ENCODE results near the gene PIF1. TPM values are rescaled to one million over a fixed set of nuclear protein-coding genes. Genes with fewer than 3 reads are reported as not detected.
A peak's percentile ranks its signal among the peaks of the same experiment; 100 is the strongest.

The PIF1 gene
- total RNA-seq, 4 donors from 2014 or later: 0.63 to 1.4 (median 1.0) TPM; not detected in 1

DNA sequence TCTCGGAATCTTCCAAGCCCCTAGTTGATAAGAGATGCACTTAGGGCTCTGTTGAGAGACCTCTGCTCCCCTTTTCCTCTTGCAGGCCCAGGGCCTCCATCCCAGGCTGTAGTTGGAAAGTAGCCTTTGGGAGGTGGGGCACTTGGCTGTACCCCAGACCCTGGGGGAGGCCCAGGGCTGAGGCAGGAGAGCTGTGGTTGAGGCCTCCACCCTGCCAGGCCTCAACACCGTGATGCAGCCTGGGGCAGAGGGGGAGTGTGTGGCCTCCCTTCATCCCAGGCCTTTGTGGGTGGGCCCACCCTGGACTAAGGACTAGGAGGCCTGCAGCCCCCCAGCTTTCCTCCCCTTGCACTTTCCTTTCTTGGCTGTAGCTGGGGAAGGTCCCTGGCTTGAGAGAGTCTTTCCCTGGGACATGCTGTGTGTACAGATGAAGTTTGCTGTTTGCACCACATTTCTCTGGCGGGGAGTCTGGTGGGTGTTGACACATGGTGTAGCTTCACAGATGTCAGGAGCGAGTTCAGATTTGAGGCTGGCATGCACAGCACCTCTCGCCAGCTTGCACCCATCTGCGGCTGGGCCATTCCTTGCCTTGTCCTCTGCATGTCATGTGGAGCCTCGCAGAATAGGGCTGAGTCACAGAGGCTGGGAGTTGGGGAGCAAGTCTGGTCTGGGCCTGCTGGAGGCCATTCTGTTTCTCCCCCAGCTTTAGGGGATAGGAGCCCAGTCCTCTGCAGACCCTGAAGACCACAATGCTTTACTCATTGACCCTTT lies 29.9 kb upstream of the PIF1 start:
- DNase-seq (ENCODE audit: low spot score): no peak
- TF ChIP-seq, protein P1, sequence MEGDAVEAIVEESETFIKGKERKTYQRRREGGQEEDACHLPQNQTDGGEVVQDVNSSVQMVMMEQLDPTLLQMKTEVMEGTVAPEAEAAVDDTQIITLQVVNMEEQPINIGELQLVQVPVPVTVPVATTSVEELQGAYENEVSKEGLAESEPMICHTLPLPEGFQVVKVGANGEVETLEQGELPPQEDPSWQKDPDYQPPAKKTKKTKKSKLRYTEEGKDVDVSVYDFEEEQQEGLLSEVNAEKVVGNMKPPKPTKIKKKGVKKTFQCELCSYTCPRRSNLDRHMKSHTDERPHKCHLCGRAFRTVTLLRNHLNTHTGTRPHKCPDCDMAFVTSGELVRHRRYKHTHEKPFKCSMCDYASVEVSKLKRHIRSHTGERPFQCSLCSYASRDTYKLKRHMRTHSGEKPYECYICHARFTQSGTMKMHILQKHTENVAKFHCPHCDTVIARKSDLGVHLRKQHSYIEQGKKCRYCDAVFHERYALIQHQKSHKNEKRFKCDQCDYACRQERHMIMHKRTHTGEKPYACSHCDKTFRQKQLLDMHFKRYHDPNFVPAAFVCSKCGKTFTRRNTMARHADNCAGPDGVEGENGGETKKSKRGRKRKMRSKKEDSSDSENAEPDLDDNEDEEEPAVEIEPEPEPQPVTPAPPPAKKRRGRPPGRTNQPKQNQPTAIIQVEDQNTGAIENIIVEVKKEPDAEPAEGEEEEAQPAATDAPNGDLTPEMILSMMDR (IDR thresholded peaks at IDR 0.05): no peak

DNA sequence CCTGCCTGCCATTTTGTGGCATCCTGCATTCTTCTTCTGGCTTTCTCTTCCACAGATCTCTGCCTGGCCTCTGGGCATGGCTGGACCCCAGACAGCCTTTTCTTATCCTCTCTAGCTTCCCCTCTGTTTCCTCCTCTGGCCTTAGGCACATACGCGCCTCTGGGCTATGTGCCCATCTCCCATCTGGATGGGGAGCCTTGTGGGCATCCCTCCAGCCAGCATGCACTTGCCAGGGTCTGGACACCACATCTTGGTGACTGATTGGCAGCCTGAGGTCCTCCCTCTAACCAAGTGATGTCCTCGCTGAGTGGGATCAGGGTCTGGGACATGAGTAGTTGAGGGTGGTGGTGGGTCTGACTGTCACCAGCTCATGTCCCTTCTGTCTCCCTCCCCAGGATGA lies 29.1 kb upstream of the PIF1 start:
- DNase-seq (ENCODE audit: low spot score) (no peak), ATAC-seq (ENCODE audit: low FRiP score) (no peak)
- TF ChIP-seq, protein P1 (IDR thresholded peaks at IDR 0.05): no peak

More for the DNA sequence above, 29.9 kb upstream of the PIF1 start:
- ATAC-seq (ENCODE audit: low FRiP score): no peak

DNA sequence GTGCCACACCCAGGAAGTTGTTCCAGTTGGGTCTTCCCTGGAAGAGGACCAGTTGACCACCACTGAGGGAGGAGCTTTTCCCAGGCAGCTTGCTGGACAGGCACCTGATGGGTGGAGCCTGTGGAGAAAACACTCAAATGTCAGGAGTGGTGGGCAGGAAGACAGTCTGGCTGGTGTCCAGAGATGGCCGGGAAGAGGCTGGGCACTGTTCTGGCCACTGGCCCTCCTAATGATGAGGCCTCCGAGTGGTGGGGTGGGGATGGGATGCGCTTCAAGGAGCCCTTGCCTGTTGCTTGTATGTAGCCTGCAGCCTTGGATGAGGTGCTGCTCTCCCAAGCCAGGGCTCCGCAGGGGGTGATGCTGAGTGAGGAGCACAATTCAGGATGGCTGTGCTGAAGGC lies 28.6 kb upstream of the PIF1 start:
- TF ChIP-seq, protein P1 (IDR thresholded peaks at IDR 0.05): no peak
- peak; percentile 48 for ATAC-seq (ENCODE audit: low FRiP score)
- no peak for DNase-seq (ENCODE audit: low spot score)

DNA sequence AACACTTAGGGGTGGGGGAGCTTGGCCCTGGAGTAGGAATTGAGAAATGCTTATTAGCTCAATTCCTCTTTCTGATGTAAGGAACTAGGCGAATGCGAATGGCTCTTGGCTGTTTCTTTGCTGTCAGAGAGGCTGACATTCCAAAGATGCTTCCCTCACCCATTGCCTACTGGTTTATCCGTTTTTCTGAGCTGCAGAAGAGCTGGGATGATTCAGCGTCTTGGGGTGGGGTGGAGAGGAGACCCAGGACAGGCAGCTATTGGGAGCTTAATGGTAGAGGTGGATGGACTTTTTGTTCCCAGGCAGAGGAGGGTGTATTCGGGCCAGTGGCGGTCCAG lies 26.0 kb upstream of the PIF1 start:
- ATAC-seq (ENCODE audit: low FRiP score): peak; percentile 81
- no peak for DNase-seq (ENCODE audit: low spot score)
- TF ChIP-seq, protein P1 (IDR thresholded peaks at IDR 0.05): no peak

DNA sequence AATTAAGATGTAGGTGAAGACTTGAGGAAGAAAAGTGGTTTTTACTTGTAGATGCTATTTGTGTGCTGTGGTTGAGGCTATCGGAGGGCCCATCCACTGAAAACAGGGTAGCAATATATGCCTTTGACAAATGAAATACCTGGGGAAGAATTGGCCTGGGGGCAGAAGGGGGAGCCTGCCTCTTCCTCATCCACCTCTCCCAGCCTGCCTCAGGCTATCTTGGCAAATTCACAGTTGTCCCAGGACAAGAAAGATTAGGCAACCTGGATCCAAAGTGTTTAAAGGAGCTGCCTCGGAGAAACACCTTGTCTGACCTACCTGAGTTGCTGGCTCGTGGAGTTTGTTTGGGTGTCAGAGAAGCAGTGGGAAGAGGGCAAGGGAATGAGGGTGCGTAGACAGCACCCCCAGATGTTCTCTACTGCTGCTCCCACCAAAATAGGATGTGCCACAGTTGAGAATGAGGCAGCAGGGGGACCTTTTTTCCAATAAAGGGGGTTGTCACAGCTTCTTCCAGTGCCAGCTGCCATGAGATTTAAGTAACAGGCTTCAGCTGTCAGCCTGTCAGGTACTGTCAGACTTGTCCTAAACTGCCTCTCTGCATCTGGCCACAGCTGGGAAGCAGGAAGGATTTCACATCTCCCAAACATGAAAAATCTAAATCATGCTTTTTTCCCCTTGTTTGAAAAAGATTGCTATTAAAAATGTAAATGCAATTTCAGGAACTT lies 25.5 kb upstream of the PIF1 start:
- ATAC-seq (ENCODE audit: low FRiP score) (no peak), DNase-seq (ENCODE audit: low spot score) (no peak)
- TF ChIP-seq, protein P1 (IDR thresholded peaks at IDR 0.05): no peak

DNA sequence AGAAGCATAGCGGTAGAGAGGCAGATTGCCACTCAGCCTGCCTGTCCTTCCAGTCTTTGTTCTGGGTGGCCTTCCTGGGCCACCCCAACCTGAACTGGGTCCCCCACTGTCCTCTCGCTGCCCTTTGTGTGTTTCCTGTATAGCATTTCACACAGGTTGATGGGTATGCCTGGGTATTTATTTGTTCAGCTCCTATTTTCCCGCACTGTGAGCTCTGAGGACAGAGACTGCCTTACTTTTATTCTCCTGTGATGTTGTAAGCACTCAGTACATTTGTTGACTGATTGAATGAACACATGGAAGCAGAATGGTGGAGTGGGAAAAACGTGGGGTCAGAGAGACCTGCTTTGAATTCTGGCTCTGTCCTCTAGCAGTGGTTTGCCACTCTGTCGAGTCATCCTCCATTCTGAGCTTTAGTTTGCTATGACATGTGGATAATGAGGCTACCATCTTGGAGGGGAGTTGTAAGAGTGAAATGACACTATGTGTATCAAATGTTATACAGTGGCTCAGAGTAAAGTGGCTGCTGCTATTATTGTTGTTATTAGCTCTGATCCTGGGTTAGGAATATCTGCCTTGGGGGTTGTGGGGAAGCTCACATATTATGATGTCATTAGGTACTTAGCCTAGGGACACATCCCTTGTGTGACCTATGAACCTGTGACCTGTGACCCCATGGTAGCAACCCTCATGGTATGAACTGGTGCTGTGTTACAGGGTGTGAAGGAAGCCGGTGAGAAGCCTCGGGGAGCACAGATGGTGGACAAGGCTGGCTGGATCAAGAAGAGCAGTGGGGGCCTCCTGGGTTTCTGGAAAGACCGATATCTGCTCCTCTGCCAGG lies 22.6 kb upstream of the PIF1 start:
- ATAC-seq (ENCODE audit: low FRiP score): no peak
- DNase-seq (ENCODE audit: low spot score): no peak
- TF ChIP-seq, protein P1 (IDR thresholded peaks at IDR 0.05): no peak

All from omental fat pad (tissue), 4 donors.